GM12892 (cell line): ENCODE data around the gene ZNF485.

Experiments
- POLR2A ChIP-seq: IDR thresholded peaks from 2 replicates; pipeline ENCODE4 v1.6.1; 2011; ENCODE audit warnings: low read depth, low read length, control low read depth
- POLR2AphosphoS5 ChIP-seq: IDR thresholded peaks from 2 replicates; pipeline ENCODE4 v1.6.1; 2011; ENCODE audit warnings: low read depth, low read length, control low read depth
- TAF1 ChIP-seq: IDR thresholded peaks from 2 replicates; pipeline ENCODE4 v1.6.1; 2011; ENCODE audit warnings: low read depth, mild to moderate bottlenecking, control low read depth, low read length, borderline replicate concordance

GRCh38 chr10:43658227-43658626, 52.0 kb downstream of the ZNF485 start:
- no peak for TF ChIP-seq POLR2A
- TF ChIP-seq TAF1: no peak
- TF ChIP-seq POLR2AphosphoS5: no peak
